Right atrium auricular region (tissue), 2 donors: ENCODE results near the gene CFTR. TPM values are rescaled to one million over a fixed set of nuclear protein-coding genes. Genes with fewer than 3 reads are reported as not detected.

Source experiments
- DNase-seq: peaks from one replicate; pipeline ENCODE4 v3.0.0-alpha.2; 2019; ENCODE audit warnings: low spot score
- H3K27ac ChIP-seq, 2 donors: fragments of 200-600 bp; sonication (generic); 1 replicate in 1 of 2; 2 replicates in 1 of 2; pipeline ENCODE4 v1.5.1; 2016 to 2019
- H3K27me3 ChIP-seq, 2 donors: fragments of 200-600 bp; sonication (generic); one replicate each; pipeline versions ENCODE4 v1.5.1 to v1.6.0; 2017 to 2019
- H3K36me3 ChIP-seq: fragments of 200-600 bp; sonication (generic); one replicate; pipeline ENCODE4 v1.5.1; 2016
- H3K4me1 ChIP-seq, 2 donors: fragments of 200-600 bp; sonication (generic); one replicate each; pipeline versions ENCODE4 v1.5.1 to v1.6.0; 2017 to 2019
- H3K4me3 ChIP-seq, 2 donors: fragments of 200-600 bp; sonication (generic); 1 replicate in 1 of 2; 2 replicates in 1 of 2; pipeline ENCODE4 v1.5.1; 2017 to 2019; ENCODE audit warnings: mild to moderate bottlenecking in 1 of 2, moderate library complexity in 1 of 2
- H3K9me3 ChIP-seq, 2 donors: fragments of 200-600 bp; sonication (generic); one replicate each; pipeline ENCODE4 v1.5.1; 2019
- CTCF ChIP-seq, 2 donors: fragments of 200-600 bp; sonication (generic); IDR thresholded peaks; one replicate each; pipeline ENCODE4 v1.5.1; 2019; ENCODE audit warnings: antibody characterized with exemption in 2 of 2
- total RNA-seq, 2 donors: library from RNA; depleted of rRNA; stranded (reverse); fragments of >200 nt; gene quantifications; one replicate each; pipeline ENCODE4 v1.1.0, GENCODE V29; 2016

CFTR gene
- total RNA-seq, 2 donors from 2014 or later = 0.67 to 1.3 TPM

GRCh38 chr7:117654780-117655179, 175.0 kb downstream of the CFTR start:
- H3K4me3 ChIP-seq = no peak overlapping the region
- no peak for TF ChIP-seq CTCF (IDR thresholded peaks at IDR 0.05)
- H3K36me3 ChIP-seq = no peaks in the 10 kb centered on the region
- no peaks in the 10 kb centered on the region for H3K4me1 ChIP-seq
- no peak overlapping the region for H3K27ac ChIP-seq
- no peaks in the 10 kb centered on the region for H3K9me3 ChIP-seq
- no peaks in the 10 kb centered on the region for H3K27me3 ChIP-seq
- no peak for DNase-seq

GRCh38 chr7:117656806-117657205, 177.0 kb downstream of the CFTR start:
- no peak for DNase-seq
- no peaks in the 10 kb centered on the region for H3K36me3 ChIP-seq
- H3K27ac ChIP-seq = no peak overlapping the region
- no peak for TF ChIP-seq CTCF (IDR thresholded peaks at IDR 0.05)
- no peaks in the 10 kb centered on the region for H3K27me3 ChIP-seq
- H3K4me3 ChIP-seq = no peak overlapping the region
- H3K4me1 ChIP-seq = no peaks in the 10 kb centered on the region
- H3K9me3 ChIP-seq = no peaks in the 10 kb centered on the region

GRCh38 chr7:117659531-117660011, 179.7 kb downstream of the CFTR start:
- no peak for DNase-seq
- H3K27me3 ChIP-seq = no peaks in the 10 kb centered on the region
- H3K4me1 ChIP-seq = no peaks in the 10 kb centered on the region
- H3K4me3 ChIP-seq = no peak overlapping the region
- TF ChIP-seq CTCF (IDR thresholded peaks at IDR 0.05) = no peak
- H3K36me3 ChIP-seq = no peaks in the 10 kb centered on the region
- H3K27ac ChIP-seq = no peak overlapping the region
- H3K9me3 ChIP-seq = no peaks in the 10 kb centered on the region

- Histone ChIP-seq H3K4me1 (no peaks in the 10 kb centered on the region), H3K27me3 (no peaks in the 10 kb centered on the region), H3K4me3 (no peak overlapping the region), H3K36me3 (no peaks in the 10 kb centered on the region), H3K9me3 (no peaks in the 10 kb centered on the region), H3K27ac (no peak overlapping the region)
- no peak for TF ChIP-seq CTCF (IDR thresholded peaks at IDR 0.05)
- DNase-seq = no peak
These were observed 181.5 kb downstream of the CFTR start for GRCh38 chr7:117661328-117661727.

GRCh38 chr7:117664047-117664446, 184.2 kb downstream of the CFTR start:
- H3K27me3 ChIP-seq = no peaks in the 10 kb centered on the region
- no peak for TF ChIP-seq CTCF (IDR thresholded peaks at IDR 0.05)
- DNase-seq = no peak
- no peak overlapping the region for H3K4me3 ChIP-seq
- H3K9me3 ChIP-seq = no peaks in the 10 kb centered on the region
- no peak overlapping the region for H3K27ac ChIP-seq
- no peaks in the 10 kb centered on the region for H3K36me3 ChIP-seq
- no peaks in the 10 kb centered on the region for H3K4me1 ChIP-seq

GRCh38 chr7:117665368-117665767, 185.5 kb downstream of the CFTR start:
- TF ChIP-seq CTCF (IDR thresholded peaks at IDR 0.05) = no peak
- Histone ChIP-seq H3K27me3 (no peaks in the 10 kb centered on the region), H3K9me3 (no peaks in the 10 kb centered on the region)

More at GRCh38 chr7:117665368-117665767, 185.5 kb downstream of the CFTR start:
- no peak overlapping the region for H3K27ac ChIP-seq
- no peaks in the 10 kb centered on the region for H3K4me1 ChIP-seq
- DNase-seq = no peak
- H3K36me3 ChIP-seq = no peaks in the 10 kb centered on the region
- H3K4me3 ChIP-seq = no peak overlapping the region
